Astrocyte (in vitro differentiated cells and primary cell): ENCODE results near the gene LRRTM4.

Experiments
- EZH2 ChIP-seq: IDR thresholded peaks from 2 replicates; pipeline ENCODE4 v1.6.1; 2012; ENCODE audit warnings: mild to moderate bottlenecking, low read length, inconsistent platforms; ENCODE audit not compliant: insufficient read depth
- TF ChIP-seq, protein P1 (sequence below): IDR thresholded peaks from 2 replicates; pipeline ENCODE4 v1.5.1; 2011; ENCODE audit warnings: low read depth, mild to moderate bottlenecking, inconsistent platforms, low read length, moderate library complexity; ENCODE audit not compliant: insufficient read depth

DNA sequence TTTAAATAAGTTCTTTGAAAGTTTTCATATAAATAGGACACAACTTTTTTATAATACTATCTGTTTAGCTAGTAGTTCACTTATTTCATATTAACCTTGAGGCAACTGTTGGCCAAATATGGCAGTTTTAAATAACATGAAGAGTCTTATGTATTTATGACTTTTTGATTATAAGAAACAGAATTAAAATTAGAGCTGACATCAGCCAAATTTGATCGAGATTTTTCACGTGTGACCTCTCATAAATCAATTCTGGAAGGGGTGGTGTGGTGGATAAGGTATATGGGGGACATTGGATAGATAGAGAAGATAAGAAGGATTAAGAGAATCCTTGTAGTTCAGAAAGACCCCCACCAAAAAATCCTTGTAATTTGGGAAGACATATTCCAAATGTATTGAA, 776.6 kb downstream of the LRRTM4 start:
- TF ChIP-seq, protein P1, sequence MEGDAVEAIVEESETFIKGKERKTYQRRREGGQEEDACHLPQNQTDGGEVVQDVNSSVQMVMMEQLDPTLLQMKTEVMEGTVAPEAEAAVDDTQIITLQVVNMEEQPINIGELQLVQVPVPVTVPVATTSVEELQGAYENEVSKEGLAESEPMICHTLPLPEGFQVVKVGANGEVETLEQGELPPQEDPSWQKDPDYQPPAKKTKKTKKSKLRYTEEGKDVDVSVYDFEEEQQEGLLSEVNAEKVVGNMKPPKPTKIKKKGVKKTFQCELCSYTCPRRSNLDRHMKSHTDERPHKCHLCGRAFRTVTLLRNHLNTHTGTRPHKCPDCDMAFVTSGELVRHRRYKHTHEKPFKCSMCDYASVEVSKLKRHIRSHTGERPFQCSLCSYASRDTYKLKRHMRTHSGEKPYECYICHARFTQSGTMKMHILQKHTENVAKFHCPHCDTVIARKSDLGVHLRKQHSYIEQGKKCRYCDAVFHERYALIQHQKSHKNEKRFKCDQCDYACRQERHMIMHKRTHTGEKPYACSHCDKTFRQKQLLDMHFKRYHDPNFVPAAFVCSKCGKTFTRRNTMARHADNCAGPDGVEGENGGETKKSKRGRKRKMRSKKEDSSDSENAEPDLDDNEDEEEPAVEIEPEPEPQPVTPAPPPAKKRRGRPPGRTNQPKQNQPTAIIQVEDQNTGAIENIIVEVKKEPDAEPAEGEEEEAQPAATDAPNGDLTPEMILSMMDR = no peak
- no peak for TF ChIP-seq EZH2
